ENCODE data around the gene OR6C3. TPM values are rescaled to one million over a fixed set of nuclear protein-coding genes. Genes with fewer than 3 reads are reported as not detected.

Gene OR6C3
- total RNA-seq = not detected in 2 replicates

DNA sequence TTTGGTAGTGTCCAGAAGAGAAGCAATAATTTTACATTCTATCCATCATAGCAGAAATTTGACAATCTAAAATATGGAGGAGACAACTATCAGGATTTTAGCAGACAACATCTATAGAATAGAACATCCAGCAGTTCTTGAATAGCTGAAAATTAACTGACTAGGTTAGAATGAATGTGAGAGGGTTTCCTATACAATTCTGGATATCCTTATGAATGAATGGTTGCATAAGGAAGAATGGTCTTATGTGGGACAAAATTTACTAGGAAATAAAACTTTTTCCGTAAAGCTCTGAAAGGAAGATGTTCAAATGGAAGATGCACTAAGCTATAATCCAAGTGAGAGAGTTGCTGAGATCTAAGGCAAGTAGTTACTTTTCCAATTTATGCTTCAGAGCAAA lies at the start of gene OR6C3:
OR6C3 (plus strand) TSS at position 301 of the 400 bp plus-strand sequence. CDS start 955 bp downstream, outside the sequence.

DNA sequence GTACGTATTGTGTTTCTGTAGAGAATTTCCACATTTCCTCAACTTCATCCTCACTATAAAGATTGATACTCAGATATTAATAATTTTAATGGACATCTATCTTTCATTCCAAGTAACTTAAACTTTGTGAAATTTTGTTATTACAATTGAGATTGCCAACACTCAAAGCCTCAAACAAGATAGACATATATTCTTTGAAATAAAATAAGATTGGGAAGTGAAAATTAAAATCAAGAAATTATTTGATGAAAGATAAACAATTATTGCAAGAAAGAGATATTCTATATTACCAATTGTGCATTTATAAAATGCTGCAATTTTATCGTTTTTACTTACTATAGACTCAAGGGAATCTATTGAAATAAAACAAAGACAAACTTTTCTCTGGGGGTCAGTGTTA lies 34.1 kb upstream of the OR6C3 start, which contains the start of gene OR6C6:
OR6C6 (minus strand) TSS at position 101 of the 400 bp plus-strand sequence. CDS start 1,337 bp downstream, outside the sequence.

DNA sequence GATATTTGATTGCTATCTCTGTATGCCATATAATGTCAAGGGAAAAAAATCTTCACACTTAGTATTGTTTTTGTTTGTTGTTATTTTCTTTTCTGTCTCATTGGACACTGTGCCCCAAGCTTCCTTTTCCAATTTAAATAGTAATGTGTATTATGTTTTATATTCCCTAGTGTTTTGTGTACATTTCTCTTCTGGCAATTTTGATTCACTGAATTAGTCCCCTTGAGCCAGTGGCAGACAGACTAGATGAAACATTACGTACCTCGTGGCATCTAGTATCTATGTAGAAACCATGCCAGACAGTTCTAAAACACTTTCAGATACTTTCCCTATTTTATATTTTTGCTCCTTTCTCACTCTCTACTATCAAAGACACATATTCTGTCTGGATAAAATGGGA lies 16.5 kb upstream of the OR6C3 start, which contains the start of gene OR6C1:
OR6C1 (plus strand) TSS at position 301 of the 400 bp plus-strand sequence. CDS start 6,257 bp downstream, outside the sequence.

DNA sequence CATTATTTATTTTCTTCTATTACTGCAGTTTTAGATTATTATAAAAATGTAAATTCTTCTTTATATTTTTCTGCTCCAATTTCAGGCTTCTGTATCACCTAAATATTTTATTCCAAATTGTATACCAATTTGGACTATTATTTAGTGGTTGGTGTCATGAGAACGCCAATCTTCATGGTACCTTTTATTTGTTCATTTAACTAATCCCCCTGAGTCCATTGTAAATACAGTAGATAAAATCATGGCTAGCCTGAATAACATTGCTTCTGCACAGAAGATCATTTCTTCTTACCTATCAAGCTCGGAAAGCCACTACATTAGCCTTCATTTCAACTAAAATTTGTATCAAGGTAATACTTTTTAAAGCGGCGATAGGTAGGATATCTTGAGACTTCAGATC lies 32.1 kb downstream of the OR6C3 start, which contains the start of gene OR6C75:
OR6C75 (plus strand) TSS at position 301 of the 400 bp plus-strand sequence. CDS start 2,136 bp downstream, outside the sequence.

Other genes with a start within 250 kb of the OR6C3 start
- not detected in 2 replicates for gene OR9K2, start 204.3 kb upstream of the OR6C3 start, total RNA-seq
- not detected in 2 replicates for gene OR10A7, start 109.7 kb upstream of the OR6C3 start, total RNA-seq
- gene OR6C74, start 86.1 kb upstream of the OR6C3 start, total RNA-seq = not detected in 2 replicates
- gene OR6C6, start 34.2 kb upstream of the OR6C3 start, total RNA-seq = not detected in 2 replicates
- gene OR6C1, start 16.4 kb upstream of the OR6C3 start, total RNA-seq = not detected in 2 replicates
- gene OR6C75, start 32.2 kb downstream of the OR6C3 start, total RNA-seq = not detected in 2 replicates
- gene OR6C65, start 69.8 kb downstream of the OR6C3 start, total RNA-seq = not detected in 2 replicates
- gene OR6C76, start 95.5 kb downstream of the OR6C3 start, total RNA-seq = not detected in 2 replicates
- gene OR6C2, start 113.3 kb downstream of the OR6C3 start, total RNA-seq = not detected in 2 replicates
- gene OR6C70, start 139.4 kb downstream of the OR6C3 start, total RNA-seq = not detected in 2 replicates
- gene OR6C68, start 161.6 kb downstream of the OR6C3 start, total RNA-seq = 0.13 TPM in 1 of 2 replicates, not detected in the other
- gene OR6C4, start 218.9 kb downstream of the OR6C3 start, total RNA-seq = not detected in 2 replicates
- gene OR2AP1, start 241.7 kb downstream of the OR6C3 start, total RNA-seq = not detected in 2 replicates